Astrocyte (in vitro differentiated cells and primary cell): Measurements from ENCODE around the gene SERPINA9. TPM values are rescaled to one million over a fixed set of nuclear protein-coding genes. Genes with fewer than 3 reads are reported as not detected.

ENCODE experiments used
- DNase-seq: peaks from one replicate; pipeline ENCODE4 v3.0.0-alpha.2; 2010; ENCODE audit warnings: low read depth
- FAIRE-seq: peaks from 2 replicates; lab custom pipeline; 2011; peaks lifted over from hg19 to GRCh38; lab: Jason Lieb, UNC
- H2AFZ ChIP-seq: 2 replicates; pipeline ENCODE4 v1.6.0; 2012; ENCODE audit warnings: low read depth, low read length, inconsistent platforms
- H3K27ac ChIP-seq: 2 replicates; pipeline ENCODE4 v1.5.1; 2011; ENCODE audit warnings: low read depth, low read length, inconsistent platforms
- H3K27me3 ChIP-seq: 2 replicates; pipeline ENCODE4 v1.6.0; 2011; ENCODE audit warnings: low read length, inconsistent platforms; ENCODE audit not compliant: insufficient read depth
- H3K36me3 ChIP-seq: 2 replicates; pipeline ENCODE4 v1.5.1; 2011; ENCODE audit warnings: low read length, inconsistent platforms; ENCODE audit not compliant: insufficient read depth
- H3K4me1 ChIP-seq: 2 replicates; pipeline ENCODE4 v1.5.1; 2011; ENCODE audit warnings: low read length, inconsistent platforms; ENCODE audit not compliant: insufficient read depth
- H3K4me2 ChIP-seq: 2 replicates; pipeline ENCODE4 v1.6.0; 2012; ENCODE audit warnings: low read length, inconsistent platforms
- H3K4me3 ChIP-seq: 2 replicates; pipeline ENCODE4 v1.5.1; 2011; ENCODE audit warnings: low read depth, mild to moderate bottlenecking, low read length, inconsistent platforms; ENCODE audit not compliant: insufficient read depth
- H3K79me2 ChIP-seq: 2 replicates; pipeline ENCODE4 v1.6.0; 2012; ENCODE audit warnings: mild to moderate bottlenecking, low read length, inconsistent platforms; ENCODE audit not compliant: insufficient read depth
- H3K9ac ChIP-seq: 2 replicates; pipeline ENCODE4 v1.6.0; 2012; ENCODE audit warnings: mild to moderate bottlenecking, low read length, inconsistent platforms
- H3K9me3 ChIP-seq: 2 replicates; pipeline ENCODE4 v1.5.1; 2012; ENCODE audit warnings: low read depth, mild to moderate bottlenecking, low read length, inconsistent platforms; ENCODE audit not compliant: insufficient read depth
- H4K20me1 ChIP-seq: 2 replicates; pipeline ENCODE4 v1.6.0; 2012; ENCODE audit warnings: low read length, inconsistent platforms; ENCODE audit not compliant: insufficient read depth
- H3K27ac Mint-ChIP-seq: one replicate; pipeline ENCODE4 v1.8.0; 2021; ENCODE audit warnings: mild to moderate bottlenecking, mixed read lengths; ENCODE audit not compliant: unreplicated experiment
- H3K27me3 Mint-ChIP-seq: one replicate; pipeline ENCODE4 v1.8.0; 2021; ENCODE audit warnings: low read depth, mixed read lengths; ENCODE audit not compliant: unreplicated experiment
- H3K36me3 Mint-ChIP-seq: one replicate; pipeline ENCODE4 v1.8.0; 2021; ENCODE audit warnings: low read depth, mixed read lengths; ENCODE audit not compliant: unreplicated experiment
- H3K4me1 Mint-ChIP-seq: one replicate; pipeline ENCODE4 v1.8.0; 2021; ENCODE audit warnings: low read depth, mixed read lengths; ENCODE audit not compliant: unreplicated experiment
- H3K4me3 Mint-ChIP-seq: one replicate; pipeline ENCODE4 v1.8.0; 2021; ENCODE audit warnings: mild to moderate bottlenecking, moderate library complexity, mixed read lengths; ENCODE audit not compliant: unreplicated experiment
- H3K9me3 Mint-ChIP-seq: one replicate; pipeline ENCODE4 v1.8.0; 2021; ENCODE audit warnings: mild to moderate bottlenecking, mixed read lengths; ENCODE audit not compliant: unreplicated experiment
- EZH2 ChIP-seq: IDR thresholded peaks from 2 replicates; pipeline ENCODE4 v1.6.1; 2012; ENCODE audit warnings: mild to moderate bottlenecking, low read length, inconsistent platforms; ENCODE audit not compliant: insufficient read depth
- total RNA-seq: library from RNA; stranded (reverse); gene quantifications from 2 replicates; pipeline ENCODE4 v1.2.1, GENCODE V29; 2021
- TF ChIP-seq, protein P1 (sequence below): IDR thresholded peaks from 2 replicates; pipeline ENCODE4 v1.5.1; 2011; ENCODE audit warnings: low read depth, mild to moderate bottlenecking, inconsistent platforms, low read length, moderate library complexity; ENCODE audit not compliant: insufficient read depth

SERPINA9 gene
- total RNA-seq, 1 donor from 2014 or later = not detected

DNA sequence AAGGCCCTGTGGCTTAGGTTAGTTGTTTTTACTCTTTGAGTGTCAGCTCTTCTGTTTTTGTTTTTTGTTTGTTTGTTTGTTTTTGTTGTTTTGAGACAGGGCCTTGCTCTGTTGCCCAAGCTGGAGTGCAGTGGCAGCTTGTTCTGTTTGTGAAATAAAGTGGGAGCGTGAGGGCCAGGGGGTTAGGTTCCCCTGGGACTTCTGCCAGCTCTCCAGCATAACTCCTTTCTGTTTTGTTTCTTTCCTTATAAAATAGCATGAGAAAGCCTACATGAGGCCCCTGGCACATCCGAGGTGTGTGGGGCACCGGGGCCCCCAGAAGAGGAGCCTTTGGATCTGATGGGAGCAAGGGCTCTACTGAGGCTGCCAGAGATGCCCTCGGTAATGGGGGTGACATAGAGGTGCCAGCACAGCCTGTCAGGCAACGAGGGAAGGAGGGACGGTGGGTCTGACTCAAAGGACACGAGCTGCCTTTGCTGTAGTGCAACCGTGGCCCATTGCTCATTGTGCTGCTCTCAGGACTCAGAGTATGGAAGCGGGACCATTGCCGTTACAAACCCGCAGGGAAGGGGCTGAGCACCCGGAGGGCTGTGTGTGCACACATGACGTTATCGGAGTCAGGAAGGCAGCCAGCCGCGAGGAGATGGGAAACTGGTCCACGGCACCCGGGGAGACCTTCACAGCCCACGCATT lies 14.3 kb downstream of the SERPINA9 start:
- no peak overlapping the region for H3K4me3 Mint-ChIP-seq
- H3K27ac Mint-ChIP-seq = no peak overlapping the region

DNA sequence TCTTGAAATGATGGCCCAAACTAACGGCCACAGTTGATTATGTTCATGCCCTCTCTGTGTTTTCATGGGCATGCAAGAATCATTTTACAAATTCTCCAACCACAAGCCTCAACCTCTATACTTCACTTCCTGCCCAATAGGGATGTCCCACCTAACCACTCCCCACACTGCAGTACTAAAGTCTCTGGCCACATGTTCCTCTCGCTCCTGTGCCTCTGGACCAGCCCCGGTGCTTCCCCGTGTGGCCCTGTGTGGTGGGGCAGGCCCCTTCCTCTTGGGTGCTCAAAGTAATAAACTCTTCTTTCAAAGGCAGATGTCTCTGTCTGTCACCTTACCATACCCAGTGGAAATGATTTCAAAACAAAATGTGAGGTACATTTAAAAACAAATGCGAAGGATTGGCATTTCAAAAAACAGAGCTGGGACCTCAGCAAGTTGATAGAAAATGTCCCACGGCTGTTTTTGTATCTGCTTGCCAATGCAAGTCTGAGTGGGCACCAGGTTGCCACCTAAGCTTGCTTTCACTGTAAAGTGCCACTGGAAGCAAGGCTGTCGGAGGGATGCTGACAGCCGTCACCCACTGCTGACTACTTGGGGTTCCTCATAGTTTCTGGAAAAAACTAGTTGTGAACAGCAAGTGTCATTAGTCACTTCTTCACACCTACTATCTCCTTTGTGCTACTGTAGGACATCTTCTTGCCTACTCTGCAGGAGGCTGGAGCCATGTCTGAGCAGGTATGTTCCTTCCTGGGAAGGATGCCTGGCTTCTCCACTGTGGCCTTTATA lies 15.2 kb downstream of the SERPINA9 start:
- no peaks in the 10 kb centered on the region for H3K4me1 ChIP-seq
- H3K4me1 Mint-ChIP-seq = peaks cover 2% of the 10 kb centered on the region
- H3K27me3 ChIP-seq = no peaks in the 10 kb centered on the region
- H3K4me3 Mint-ChIP-seq = no peak overlapping the region
- H3K4me3 ChIP-seq = no peak overlapping the region
- no peak for DNase-seq
- H3K79me2 ChIP-seq = no peaks in the 10 kb centered on the region
- no peaks in the 10 kb centered on the region for H3K36me3 ChIP-seq
- no peaks in the 10 kb centered on the region for H4K20me1 ChIP-seq
- peaks cover 12% of the 10 kb centered on the region for H3K9me3 ChIP-seq
- H2AFZ ChIP-seq = no peak overlapping the region
- no peak overlapping the region for H3K27ac ChIP-seq
- no peak overlapping the region for H3K27ac Mint-ChIP-seq
- no peak for FAIRE-seq
- no peak overlapping the region for H3K4me2 ChIP-seq
- no peak for TF ChIP-seq EZH2
- TF ChIP-seq, protein P1, sequence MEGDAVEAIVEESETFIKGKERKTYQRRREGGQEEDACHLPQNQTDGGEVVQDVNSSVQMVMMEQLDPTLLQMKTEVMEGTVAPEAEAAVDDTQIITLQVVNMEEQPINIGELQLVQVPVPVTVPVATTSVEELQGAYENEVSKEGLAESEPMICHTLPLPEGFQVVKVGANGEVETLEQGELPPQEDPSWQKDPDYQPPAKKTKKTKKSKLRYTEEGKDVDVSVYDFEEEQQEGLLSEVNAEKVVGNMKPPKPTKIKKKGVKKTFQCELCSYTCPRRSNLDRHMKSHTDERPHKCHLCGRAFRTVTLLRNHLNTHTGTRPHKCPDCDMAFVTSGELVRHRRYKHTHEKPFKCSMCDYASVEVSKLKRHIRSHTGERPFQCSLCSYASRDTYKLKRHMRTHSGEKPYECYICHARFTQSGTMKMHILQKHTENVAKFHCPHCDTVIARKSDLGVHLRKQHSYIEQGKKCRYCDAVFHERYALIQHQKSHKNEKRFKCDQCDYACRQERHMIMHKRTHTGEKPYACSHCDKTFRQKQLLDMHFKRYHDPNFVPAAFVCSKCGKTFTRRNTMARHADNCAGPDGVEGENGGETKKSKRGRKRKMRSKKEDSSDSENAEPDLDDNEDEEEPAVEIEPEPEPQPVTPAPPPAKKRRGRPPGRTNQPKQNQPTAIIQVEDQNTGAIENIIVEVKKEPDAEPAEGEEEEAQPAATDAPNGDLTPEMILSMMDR = no peak
- peaks cover 5% of the 10 kb centered on the region for H3K27me3 Mint-ChIP-seq
- peaks cover 13% of the 10 kb centered on the region for H3K9me3 Mint-ChIP-seq
- peaks cover 2% of the 10 kb centered on the region for H3K36me3 Mint-ChIP-seq
- no peak overlapping the region for H3K9ac ChIP-seq

More for the DNA sequence above, 14.3 kb downstream of the SERPINA9 start:
- H3K79me2 ChIP-seq = no peaks in the 10 kb centered on the region
- Mint-ChIP-seq H3K27me3 (peaks cover 13% of the 10 kb centered on the region), H3K9me3 (peaks cover 18% of the 10 kb centered on the region), H3K36me3 (peaks cover 2% of the 10 kb centered on the region), H3K4me1 (peaks cover 2% of the 10 kb centered on the region)
- FAIRE-seq (no peak), DNase-seq (peak; percentile 10)
- H3K4me1 ChIP-seq = no peaks in the 10 kb centered on the region
- H4K20me1 ChIP-seq = no peaks in the 10 kb centered on the region
- H3K27me3 ChIP-seq = no peaks in the 10 kb centered on the region
- no peak overlapping the region for H3K4me3 ChIP-seq
- H3K9me3 ChIP-seq = peaks cover 15% of the 10 kb centered on the region
- no peak overlapping the region for H3K9ac ChIP-seq
- no peaks in the 10 kb centered on the region for H3K36me3 ChIP-seq
- TF ChIP-seq, protein P1 = no peak
- TF ChIP-seq EZH2 = no peak
- H2AFZ ChIP-seq = peak overlapping the region; percentile 42
- H3K27ac ChIP-seq = peak overlapping the region; percentile 38
- peak overlapping the region; percentile 28 for H3K4me2 ChIP-seq
